Thyroid gland (tissue), 4 donors: Measurements from ENCODE around the gene CDYL2.

Experiments used
- POLR2A ChIP-seq, 2 donors: fragments of 450-650 bp; IDR thresholded peaks; one replicate each; pipeline ENCODE4 v1.6.1; 2017; ENCODE audit warnings: antibody characterized with exemption in 2 of 2, mild to moderate bottlenecking in 2 of 2, moderate library complexity in 1 of 2
- TF ChIP-seq, protein P1 (sequence below), 6 experiments: fragments of 200-600 bp in 3 of 6; fragments of 450-650 bp in 3 of 6; sonication (generic) in 3 of 6; IDR thresholded peaks; one replicate each; pipeline ENCODE4 v1.5.1; 2016 to 2019; ENCODE audit warnings: antibody characterized with exemption in 6 of 6, mild to moderate bottlenecking in 2 of 6, inconsistent platforms in 1 of 6, moderate library complexity in 1 of 6

DNA sequence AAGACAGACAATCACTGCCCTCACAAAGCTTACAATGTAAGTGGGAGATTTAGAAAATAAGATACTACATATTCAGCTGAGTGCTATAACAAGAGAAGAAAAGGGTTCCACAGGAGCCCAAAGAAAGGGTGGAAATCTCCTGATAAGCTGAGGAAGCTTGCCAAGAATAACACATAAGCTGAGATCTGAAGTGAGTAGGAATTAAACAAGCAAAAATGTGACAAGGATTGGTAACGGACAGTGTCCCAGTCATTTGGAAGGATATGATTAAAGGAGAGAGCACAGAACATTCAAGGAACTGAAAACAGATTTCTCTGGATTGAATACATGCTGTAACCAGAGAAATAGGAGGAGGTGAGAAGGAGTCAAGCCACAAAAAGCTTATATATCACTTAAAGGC, 13.0 kb downstream of the CDYL2 start:
- TF ChIP-seq, protein P1, sequence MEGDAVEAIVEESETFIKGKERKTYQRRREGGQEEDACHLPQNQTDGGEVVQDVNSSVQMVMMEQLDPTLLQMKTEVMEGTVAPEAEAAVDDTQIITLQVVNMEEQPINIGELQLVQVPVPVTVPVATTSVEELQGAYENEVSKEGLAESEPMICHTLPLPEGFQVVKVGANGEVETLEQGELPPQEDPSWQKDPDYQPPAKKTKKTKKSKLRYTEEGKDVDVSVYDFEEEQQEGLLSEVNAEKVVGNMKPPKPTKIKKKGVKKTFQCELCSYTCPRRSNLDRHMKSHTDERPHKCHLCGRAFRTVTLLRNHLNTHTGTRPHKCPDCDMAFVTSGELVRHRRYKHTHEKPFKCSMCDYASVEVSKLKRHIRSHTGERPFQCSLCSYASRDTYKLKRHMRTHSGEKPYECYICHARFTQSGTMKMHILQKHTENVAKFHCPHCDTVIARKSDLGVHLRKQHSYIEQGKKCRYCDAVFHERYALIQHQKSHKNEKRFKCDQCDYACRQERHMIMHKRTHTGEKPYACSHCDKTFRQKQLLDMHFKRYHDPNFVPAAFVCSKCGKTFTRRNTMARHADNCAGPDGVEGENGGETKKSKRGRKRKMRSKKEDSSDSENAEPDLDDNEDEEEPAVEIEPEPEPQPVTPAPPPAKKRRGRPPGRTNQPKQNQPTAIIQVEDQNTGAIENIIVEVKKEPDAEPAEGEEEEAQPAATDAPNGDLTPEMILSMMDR (IDR thresholded peaks at IDR 0.05): no peak
- TF ChIP-seq POLR2A (IDR thresholded peaks at IDR 0.05): no peak
